HepG2 (cell line): ENCODE data around the gene RIMS3. TPM values are rescaled to one million over a fixed set of nuclear protein-coding genes. Genes with fewer than 3 reads are reported as not detected.
A peak's percentile ranks its signal among the peaks of the same experiment; 100 is the strongest.

Source experiments
- BCLAF1 ChIP-seq: fragments of 450-650 bp; IDR thresholded peaks from 2 replicates; pipeline ENCODE4 v1.6.1; 2017; ENCODE audit warnings: mild to moderate bottlenecking
- EEA1 ChIP-seq: sonication (generic); formaldehyde crosslinking; IDR thresholded peaks from 2 replicates; pipeline ENCODE4 v1.5.1; 2020; ENCODE audit warnings: mild to moderate bottlenecking, missing genetic modification reagents, borderline replicate concordance
- FOXP1 ChIP-seq, 2 experiments: fragments of 450-650 bp in 1 of 2; IDR thresholded peaks; 2 replicates each; pipeline ENCODE4 v1.6.1; 2017 to 2018; ENCODE audit warnings: antibody characterized with exemption in 1 of 2
- GMEB1 ChIP-seq: sonication (generic); formaldehyde crosslinking; IDR thresholded peaks from 2 replicates; pipeline ENCODE4 v1.5.1; 2020; ENCODE audit warnings: missing genetic modification reagents, mild to moderate bottlenecking, borderline replicate concordance
- HMG20B ChIP-seq: conservative IDR thresholded peaks from 2 replicates; pipeline ENCODE4 v1.6.1; 2016; ENCODE audit warnings: missing genetic modification reagents, missing compliant biosample characterization
- HMGA1 ChIP-seq: sonication (generic); formaldehyde crosslinking; conservative IDR thresholded peaks from 2 replicates; pipeline ENCODE4 v1.4.0; 2020; ENCODE audit warnings: missing genetic modification reagents
- MEIS1 ChIP-seq: sonication (generic); formaldehyde crosslinking; IDR thresholded peaks from 2 replicates; pipeline ENCODE4 v1.9.0; 2021; ENCODE audit warnings: mild to moderate bottlenecking, missing genetic modification reagents, moderate library complexity, borderline replicate concordance
- MTA1 ChIP-seq: sonication (generic); formaldehyde crosslinking; IDR thresholded peaks from 2 replicates; pipeline ENCODE4 v1.4.0; 2020; ENCODE audit warnings: missing genetic modification reagents, mild to moderate bottlenecking, borderline replicate concordance
- MYC ChIP-seq: sonication (generic); formaldehyde crosslinking; IDR thresholded peaks from 2 replicates; pipeline ENCODE4 v1.9.0; 2021; ENCODE audit warnings: missing genetic modification reagents, borderline replicate concordance
- NR2F2 ChIP-seq: IDR thresholded peaks from 2 replicates; pipeline ENCODE4 v1.6.1; 2012; ENCODE audit warnings: low read depth, inconsistent platforms, borderline replicate concordance
- RXRA ChIP-seq: sonication (generic); formaldehyde crosslinking; IDR thresholded peaks from 2 replicates; pipeline ENCODE4 v1.5.1; 2020; ENCODE audit warnings: missing genetic modification reagents
- YEATS4 ChIP-seq: sonication (generic); formaldehyde crosslinking; IDR thresholded peaks from 2 replicates; pipeline ENCODE4 v1.4.0; 2020; ENCODE audit warnings: missing genetic modification reagents, borderline replicate concordance
- YY1 ChIP-seq: IDR thresholded peaks from 2 replicates; pipeline ENCODE4 v1.6.1; 2011; ENCODE audit warnings: low read length, low read depth, moderate library complexity, mild to moderate bottlenecking; ENCODE audit not compliant: insufficient read depth, insufficient replicate concordance
- ZBTB7B ChIP-seq: sonication (generic); formaldehyde crosslinking; IDR thresholded peaks from 2 replicates; pipeline ENCODE4 v1.4.0; 2020; ENCODE audit warnings: missing genetic modification reagents
- ZBTB8A ChIP-seq: sonication (generic); formaldehyde crosslinking; IDR thresholded peaks from 2 replicates; pipeline ENCODE4 v1.4.0; 2020; ENCODE audit warnings: mild to moderate bottlenecking, low read depth, missing genetic modification reagents, borderline replicate concordance
- ZC3H13 ChIP-seq: sonication (generic); formaldehyde crosslinking; IDR thresholded peaks from 2 replicates; pipeline ENCODE4 v1.8.1; 2023; ENCODE audit warnings: mild to moderate bottlenecking, missing genetic modification reagents, moderate library complexity
- ZFAT ChIP-seq: sonication (generic); formaldehyde crosslinking; conservative IDR thresholded peaks from 2 replicates; pipeline ENCODE4 v1.8.1; 2023; ENCODE audit warnings: missing genetic modification reagents, inconsistent platforms
- ZNF160 ChIP-seq: sonication (generic); formaldehyde crosslinking; IDR thresholded peaks from 2 replicates; pipeline ENCODE4 v1.8.0; 2022; ENCODE audit warnings: mild to moderate bottlenecking, inconsistent platforms, missing genetic modification reagents
- ZNF20 ChIP-seq: sonication (generic); formaldehyde crosslinking; IDR thresholded peaks from 2 replicates; pipeline ENCODE4 v1.4.0; 2020; ENCODE audit warnings: mild to moderate bottlenecking, moderate library complexity, missing genetic modification reagents
- ZNF224 ChIP-seq: sonication (generic); formaldehyde crosslinking; IDR thresholded peaks from 2 replicates; pipeline ENCODE4 v1.5.0; 2020; ENCODE audit warnings: mild to moderate bottlenecking, missing genetic modification reagents
- ZNF326 ChIP-seq: sonication (generic); formaldehyde crosslinking; IDR thresholded peaks from 2 replicates; pipeline ENCODE4 v1.4.0; 2020; ENCODE audit warnings: missing genetic modification reagents, borderline replicate concordance
- ZNF329 ChIP-seq: sonication (generic); formaldehyde crosslinking; IDR thresholded peaks from 2 replicates; pipeline ENCODE4 v1.9.0; 2021; ENCODE audit warnings: low read depth, mild to moderate bottlenecking, missing genetic modification reagents
- ZNF530 ChIP-seq: sonication (generic); formaldehyde crosslinking; IDR thresholded peaks from 2 replicates; pipeline ENCODE4 v1.5.0; 2020; ENCODE audit warnings: low read depth, mild to moderate bottlenecking, missing genetic modification reagents
- ZNF781 ChIP-seq: sonication (generic); formaldehyde crosslinking; IDR thresholded peaks from 2 replicates; pipeline ENCODE4 v1.5.1; 2020; ENCODE audit warnings: borderline replicate concordance, mild to moderate bottlenecking, missing genetic modification reagents; ENCODE audit errors: not compliant biosample characterization
- ZNF792 ChIP-seq: IDR thresholded peaks from 2 replicates; pipeline ENCODE4 v1.6.1; 2016
- ZSCAN12 ChIP-seq: sonication (generic); formaldehyde crosslinking; IDR thresholded peaks from 2 replicates; pipeline ENCODE4 v1.9.0; 2021; ENCODE audit warnings: mild to moderate bottlenecking, missing genetic modification reagents
- polyA plus RNA-seq, 8 experiments: library from polyadenylated mRNA; depleted of rRNA in 3 of 8; stranded (reverse) in 7 of 8; unstranded in 1 of 8; fragments of >200 nt; fragmentation: Illumina TruSeq in 4 of 8; extraction: Trizol in 4 of 8; gene quantifications; 2 replicates each; pipeline versions ENCODE4 v1.2.1 to v1.2.3, GENCODE V29; 2011 to 2016; ENCODE audit warnings: low read depth in 4 of 8, missing spikeins in 1 of 8, mixed read lengths in 1 of 8; ENCODE audit not compliant: insufficient read depth in 1 of 8
- total RNA-seq, 5 experiments: library from RNA; depleted of rRNA; stranded (reverse); fragments of >200 nt; fragmentation: Illumina TruSeq; extraction: Trizol; gene quantifications; 2 replicates each; pipeline ENCODE4 v1.2.3, GENCODE V29; 2016; ENCODE audit warnings: low read depth in 1 of 5

Gene RIMS3
- total and polyA plus RNA-seq, 2 of the 13 experiments (the other 11 are each of a cell fraction or from before 2014, with no cell fraction given) = 2.1 to 5.4 TPM

- TF ChIP-seq YY1 (peak; percentile 94), ZFAT (CRISPR knock-in tag) (no peak), ZBTB8A (CRISPR knock-in tag) (peak; percentile 99), ZNF329 (no peak; the same call in 1 of the 2 replicates), HMG20B (CRISPR knock-in tag) (no peak), EEA1 (CRISPR knock-in tag) (no peak), ZNF224 (CRISPR knock-in tag) (peak; percentile 72; the same call in 1 of the 2 replicates), ZC3H13 (CRISPR knock-in tag) (peak; percentile 96; the same call in 1 of the 2 replicates), ZNF781 (CRISPR knock-in tag) (peak; percentile 92), MTA1 (CRISPR knock-in tag) (peak; percentile 54; the same call in 1 of the 2 replicates), FOXP1 (IDR thresholded peaks at IDR 0.05) (no peak), FOXP1 (CRISPR knock-in tag; IDR thresholded peaks at IDR 0.05) (no peak), MEIS1 (CRISPR knock-in tag) (peak; percentile 92), BCLAF1 (no peak), HMGA1 (CRISPR knock-in tag) (no peak), ZNF530 (CRISPR knock-in tag) (no peak), RXRA (CRISPR knock-in tag) (peak; percentile 67), YEATS4 (CRISPR knock-in tag) (peak; percentile 94; the same call in 1 of the 2 replicates), ZNF20 (CRISPR knock-in tag) (peak; percentile 64; the same call in 1 of the 2 replicates), ZNF792 (CRISPR knock-in tag) (no peak; the same call in 1 of the 2 replicates), ZBTB7B (CRISPR knock-in tag) (0 out of 2 replicates have a peak, but pooled peaks have one; percentile 16), NR2F2 (peak; percentile 49; the same call in 1 of the 2 replicates), ZSCAN12 (0 out of 2 replicates have a peak, but pooled peaks have one; percentile 39), GMEB1 (CRISPR knock-in tag) (peak; percentile 87), ZNF326 (CRISPR knock-in tag) (no peak), MYC (CRISPR knock-in tag) (peak; percentile 93), ZNF160 (CRISPR knock-in tag) (peak; percentile 85)
Measured at GRCh38 chr1:40691538-40692428, 26.3 kb upstream of the RIMS3 start, which contains the start of gene NFYC (continued).
